ENCODE data around the gene DLGAP1.

The DLGAP1 gene

DNA sequence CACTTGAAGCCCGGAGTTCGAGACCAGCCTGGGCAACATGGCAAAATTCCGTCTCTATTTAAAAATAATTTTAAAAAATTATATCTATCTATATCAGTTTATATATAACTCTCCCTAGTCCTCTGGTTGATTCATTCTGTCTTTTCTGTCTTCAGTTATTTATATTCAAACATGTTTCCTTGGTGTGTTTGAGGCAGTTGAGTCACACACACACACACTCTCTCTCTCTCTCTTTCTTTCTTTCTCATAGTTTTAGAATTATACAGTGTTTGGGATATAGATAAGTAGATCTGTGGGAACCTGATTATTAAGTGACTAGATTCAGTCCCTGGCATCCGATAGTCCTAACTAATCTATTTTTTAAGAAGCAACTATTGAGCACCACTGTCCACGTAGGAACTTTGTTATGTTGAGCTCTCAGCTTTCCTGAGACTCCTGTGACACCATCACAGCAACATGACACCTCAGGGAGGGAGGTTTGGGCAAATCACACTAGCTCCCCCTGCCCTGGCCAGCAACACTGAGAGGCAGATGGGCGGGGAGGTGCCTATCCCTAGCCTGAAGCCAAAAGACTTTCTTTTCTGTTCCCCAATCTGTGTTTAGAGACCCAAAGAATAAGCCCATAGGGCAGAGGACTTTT is 482.7 kb downstream of the DLGAP1 start:
- TF ChIP-seq, protein P1, sequence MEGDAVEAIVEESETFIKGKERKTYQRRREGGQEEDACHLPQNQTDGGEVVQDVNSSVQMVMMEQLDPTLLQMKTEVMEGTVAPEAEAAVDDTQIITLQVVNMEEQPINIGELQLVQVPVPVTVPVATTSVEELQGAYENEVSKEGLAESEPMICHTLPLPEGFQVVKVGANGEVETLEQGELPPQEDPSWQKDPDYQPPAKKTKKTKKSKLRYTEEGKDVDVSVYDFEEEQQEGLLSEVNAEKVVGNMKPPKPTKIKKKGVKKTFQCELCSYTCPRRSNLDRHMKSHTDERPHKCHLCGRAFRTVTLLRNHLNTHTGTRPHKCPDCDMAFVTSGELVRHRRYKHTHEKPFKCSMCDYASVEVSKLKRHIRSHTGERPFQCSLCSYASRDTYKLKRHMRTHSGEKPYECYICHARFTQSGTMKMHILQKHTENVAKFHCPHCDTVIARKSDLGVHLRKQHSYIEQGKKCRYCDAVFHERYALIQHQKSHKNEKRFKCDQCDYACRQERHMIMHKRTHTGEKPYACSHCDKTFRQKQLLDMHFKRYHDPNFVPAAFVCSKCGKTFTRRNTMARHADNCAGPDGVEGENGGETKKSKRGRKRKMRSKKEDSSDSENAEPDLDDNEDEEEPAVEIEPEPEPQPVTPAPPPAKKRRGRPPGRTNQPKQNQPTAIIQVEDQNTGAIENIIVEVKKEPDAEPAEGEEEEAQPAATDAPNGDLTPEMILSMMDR (IDR thresholded peaks at IDR 0.05; ENCODE audit: insufficient read depth, low read depth, low read length, missing control alignments): no peak
- DNase-seq (ENCODE audit: low read depth): no peak
- no peak overlapping the region for H3K4me3 ChIP-seq (ENCODE audit: low read depth, low read length)

DNA sequence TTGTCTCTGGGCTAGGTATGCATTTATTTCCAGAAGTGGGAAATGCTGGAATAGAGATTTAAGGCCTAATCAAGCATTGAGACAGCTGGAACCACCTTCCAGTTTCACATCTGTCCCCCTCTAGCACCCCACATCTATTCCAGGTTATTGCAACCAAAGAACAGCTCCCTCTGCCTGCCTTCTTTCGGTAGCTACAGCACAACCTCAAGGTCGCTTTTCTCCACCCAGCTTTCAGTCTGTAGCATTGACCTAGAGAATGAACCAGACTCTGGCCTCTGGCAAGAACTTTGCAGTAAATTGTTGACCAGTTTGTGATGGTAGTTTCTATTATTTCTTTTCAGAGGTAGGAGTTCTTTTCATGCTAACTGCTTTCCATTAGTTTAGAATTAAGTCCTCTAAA is 484.2 kb downstream of the DLGAP1 start:
- no peak overlapping the region for H3K4me3 ChIP-seq (ENCODE audit: low read depth, low read length)
- TF ChIP-seq, protein P1 (IDR thresholded peaks at IDR 0.05; ENCODE audit: insufficient read depth, low read depth, low read length, missing control alignments): no peak
- no peak for DNase-seq (ENCODE audit: low read depth)

DNA sequence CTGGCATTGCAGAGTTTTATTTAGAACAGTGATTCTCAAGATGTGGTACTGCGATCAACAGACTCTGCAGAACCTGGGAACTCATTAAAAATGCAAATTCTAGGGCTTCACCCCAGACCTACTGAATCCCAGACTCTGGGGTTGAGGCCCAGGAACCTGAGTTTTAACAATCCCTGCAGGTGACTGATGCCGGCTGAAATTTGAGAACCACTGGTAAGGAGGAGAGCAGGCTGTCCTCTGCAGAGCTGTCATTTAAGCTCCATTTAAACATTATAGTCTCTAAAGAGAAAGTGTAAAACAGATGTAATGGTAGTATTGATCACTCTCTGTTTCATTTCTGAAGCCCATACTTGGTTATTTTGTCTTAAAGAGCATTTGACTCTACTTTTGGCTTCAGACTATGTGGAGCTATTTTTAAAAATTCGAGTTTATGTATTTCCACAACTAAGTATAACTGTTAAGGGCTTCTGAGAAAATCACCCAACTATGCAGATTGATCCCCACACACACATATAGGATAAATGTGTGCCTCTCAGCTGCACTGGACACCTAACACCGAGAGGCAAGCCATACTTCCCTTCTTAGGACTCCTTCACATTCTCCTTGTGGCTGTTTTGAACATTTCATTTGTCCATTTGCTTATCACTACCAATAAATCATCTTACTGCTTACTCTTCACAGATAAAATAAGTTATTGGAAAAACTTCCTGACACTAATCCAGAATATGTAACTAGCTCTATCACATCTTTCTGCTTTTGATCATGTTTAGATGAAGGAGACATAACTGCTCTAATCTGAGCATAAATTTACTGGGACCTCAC is 487.5 kb downstream of the DLGAP1 start:
- DNase-seq (ENCODE audit: low read depth): no peak
- TF ChIP-seq, protein P1 (IDR thresholded peaks at IDR 0.05; ENCODE audit: insufficient read depth, low read depth, low read length, missing control alignments): no peak
- H3K4me3 ChIP-seq (ENCODE audit: low read depth, low read length): no peak overlapping the region

DNA sequence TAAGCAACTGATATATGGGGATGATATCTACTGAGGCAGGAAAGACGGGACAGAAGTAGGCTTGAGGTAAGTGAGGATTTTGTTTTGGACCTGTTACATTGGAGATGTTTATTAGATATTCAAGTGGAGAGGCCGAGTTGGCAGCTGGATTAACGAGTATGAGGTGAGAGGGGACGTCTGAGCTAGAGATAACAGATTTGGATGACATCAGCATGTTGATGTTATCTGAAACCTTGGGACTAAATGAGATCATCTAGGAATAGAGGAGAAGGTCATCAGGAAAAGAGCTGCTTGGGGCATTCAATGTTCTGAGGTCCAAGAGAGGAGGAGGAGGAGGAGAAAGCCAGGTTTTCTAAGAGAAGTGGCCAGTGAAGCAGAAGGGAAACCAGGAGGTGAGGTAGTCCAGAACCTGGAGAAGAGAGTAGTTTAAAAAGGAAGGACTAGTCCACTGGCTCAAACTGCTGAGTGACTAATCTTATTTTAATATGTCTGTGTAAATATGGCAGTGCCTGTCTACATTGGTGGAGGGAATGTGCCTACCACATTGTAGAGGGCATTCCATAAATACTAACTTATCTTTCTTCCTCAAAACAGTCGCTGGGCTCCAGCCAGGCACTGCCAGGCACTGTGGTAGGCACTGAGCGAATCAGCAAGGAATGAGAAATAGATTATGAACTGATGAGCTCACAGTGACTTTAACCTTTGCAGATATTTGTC is 488.3 kb downstream of the DLGAP1 start:
- TF ChIP-seq, protein P1 (IDR thresholded peaks at IDR 0.05; ENCODE audit: insufficient read depth, low read depth, low read length, missing control alignments): no peak
- no peak for DNase-seq (ENCODE audit: low read depth)
- H3K4me3 ChIP-seq (ENCODE audit: low read depth, low read length): no peak overlapping the region

DNA sequence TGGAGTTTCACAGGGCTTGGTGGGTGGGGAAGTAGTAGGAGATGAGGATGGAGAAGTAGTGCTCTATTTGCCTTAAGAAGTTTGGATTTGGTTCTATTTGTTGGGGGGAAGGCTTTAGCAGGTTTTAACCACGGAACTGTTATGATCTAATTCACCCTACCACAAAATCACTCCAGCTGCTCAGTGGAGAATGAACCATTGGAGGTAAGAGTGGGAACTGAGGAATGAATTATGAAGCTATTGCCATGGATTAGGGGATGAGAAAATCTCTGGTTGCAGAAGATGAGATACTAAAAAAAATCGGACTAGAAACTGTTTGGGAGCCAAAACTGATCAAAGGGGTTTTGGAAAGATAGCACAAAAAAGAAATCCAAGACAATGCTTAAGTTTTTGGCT is 488.9 kb downstream of the DLGAP1 start:
- TF ChIP-seq, protein P1 (IDR thresholded peaks at IDR 0.05; ENCODE audit: insufficient read depth, low read depth, low read length, missing control alignments): no peak
- no peak for DNase-seq (ENCODE audit: low read depth)
- no peak overlapping the region for H3K4me3 ChIP-seq (ENCODE audit: low read depth, low read length)

DNA sequence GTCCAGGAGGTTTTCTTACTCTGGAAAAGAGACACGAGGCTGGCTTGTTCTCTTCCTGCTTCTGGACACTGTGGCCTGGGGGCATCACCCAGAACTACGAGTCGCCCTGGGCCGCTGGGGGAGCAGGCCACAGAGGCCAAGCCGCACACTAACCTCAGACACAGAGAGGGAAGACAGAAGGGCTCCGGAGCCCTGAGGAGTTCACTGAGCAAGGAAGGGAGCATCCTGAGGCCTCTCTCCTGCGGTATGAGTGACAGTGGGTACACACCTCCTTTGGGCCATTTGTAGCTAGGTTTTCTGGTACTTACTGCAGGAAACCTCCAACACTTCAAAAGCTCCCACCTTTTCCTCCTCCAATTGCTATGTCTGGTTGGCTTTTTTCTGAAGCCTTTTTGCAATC is 494.1 kb downstream of the DLGAP1 start:
- DNase-seq (ENCODE audit: low read depth): no peak
- H3K4me3 ChIP-seq (ENCODE audit: low read depth, low read length): no peak overlapping the region
- TF ChIP-seq, protein P1 (IDR thresholded peaks at IDR 0.05; ENCODE audit: insufficient read depth, low read depth, low read length, missing control alignments): no peak
